H1 (cell line): ENCODE data around the gene GTF3C5. TPM values are rescaled to one million over a fixed set of nuclear protein-coding genes. Genes with fewer than 3 reads are reported as not detected.

ENCODE experiments used
- EP300 ChIP-seq, 2 experiments: IDR thresholded peaks; 1 replicate in 1 of 2; 2 replicates in 1 of 2; pipeline ENCODE4 v1.6.1; 2011 to 2012; ENCODE audit warnings: low read depth in 2 of 2, low read length in 2 of 2, mild to moderate bottlenecking in 2 of 2, borderline replicate concordance in 1 of 2, inconsistent platforms in 1 of 2, moderate library complexity in 1 of 2
- GABPA ChIP-seq: IDR thresholded peaks from 2 replicates; pipeline ENCODE4 v1.6.1; 2011; ENCODE audit warnings: mild to moderate bottlenecking, low read length, moderate library complexity, borderline replicate concordance; ENCODE audit not compliant: insufficient read depth
- RFX5 ChIP-seq: IDR thresholded peaks from 2 replicates; pipeline ENCODE4 v1.6.1; 2011; ENCODE audit warnings: low read depth, low read length, improper control_type of control experiment, borderline replicate concordance
- SIX5 ChIP-seq: IDR thresholded peaks from 2 replicates; pipeline ENCODE4 v1.6.1; 2011; ENCODE audit warnings: mild to moderate bottlenecking, low read depth, low read length
- SRF ChIP-seq: IDR thresholded peaks from 2 replicates; pipeline ENCODE4 v1.6.1; 2011; ENCODE audit warnings: mild to moderate bottlenecking, low read depth, low read length, moderate library complexity
- polyA plus RNA-seq, 7 experiments: library from polyadenylated mRNA; depleted of rRNA in 3 of 7; stranded (reverse) in 5 of 7; unstranded in 2 of 7; fragments of >200 nt in 5 of 7; fragments of 200-250 nt in 2 of 7; gene quantifications; 1 replicate in 5 of 7; 2 replicates in 1 of 7; 4 replicates in 1 of 7; pipeline versions ENCODE4 v1.2.1 to v1.2.3, GENCODE V29; 2011 to 2013; ENCODE audit warnings: missing spikeins in 2 of 7, mixed read lengths in 2 of 7
- total RNA-seq: library from RNA; stranded (reverse); fragmentation: NEBNext Ultra II Directional; extraction: Animal tissue kit (Norgen Biotek cat#: 25700); gene quantifications from 2 replicates; pipeline ENCODE4 v1.2.1, GENCODE V29; 2021

The GTF3C5 gene
- total and polyA plus RNA-seq, 2 of the 8 experiments (the other 6 are each of a cell fraction or from before 2014, with no cell fraction given), result 78.7 to 87.1 TPM

GRCh38 chr9:133030317-133031129 is at the start of gene GTF3C5 (continued):
- TF ChIP-seq SIX5 (peak; percentile 20; the same call in 1 of the 2 replicates), RFX5 (0 out of 2 replicates have a peak, but pooled peaks have one; percentile 31), EP300 (IDR thresholded peaks at IDR 0.05; ENCODE audit: borderline replicate concordance in 1 of 2, low read depth in 2 of 2, low read length in 2 of 2) (peak in 1 of 2 experiments; percentile 42; a peak in 1 of 3 replicates), GABPA (peak; percentile 85), SRF (0 out of 2 replicates have a peak, but pooled peaks have one; percentile 36)
- TF ChIP-seq, all 59 proteins: peak for 28
